ENCODE results near the gene CAMP.
"Not testable (repeated sequence)": the region's sequence is repeated elsewhere in the genome, so short reads cannot be mapped to it uniquely, and the experiment has no call there.

The CAMP gene

DNA sequence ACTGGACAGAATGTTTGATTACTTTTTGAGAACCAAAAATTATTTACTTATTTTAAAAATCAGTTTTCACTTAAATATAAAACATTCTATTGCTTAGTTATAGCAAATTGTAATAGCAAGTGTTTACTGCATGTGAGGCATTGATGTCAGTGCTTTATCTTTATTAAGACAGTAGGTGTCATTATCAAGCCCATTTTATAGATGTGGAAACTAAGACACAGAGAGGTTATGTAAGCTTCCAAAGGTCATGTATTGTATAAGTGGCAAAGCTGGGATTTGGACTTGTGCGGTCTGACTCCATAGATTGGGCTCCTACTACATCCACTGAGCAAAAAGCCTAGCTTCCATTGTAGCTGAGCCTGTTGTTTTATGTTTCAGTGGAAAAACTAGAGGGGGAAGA, 35.2 kb downstream of the CAMP start:
- no peak for DNase-seq (ENCODE audit: low read depth)

DNA sequence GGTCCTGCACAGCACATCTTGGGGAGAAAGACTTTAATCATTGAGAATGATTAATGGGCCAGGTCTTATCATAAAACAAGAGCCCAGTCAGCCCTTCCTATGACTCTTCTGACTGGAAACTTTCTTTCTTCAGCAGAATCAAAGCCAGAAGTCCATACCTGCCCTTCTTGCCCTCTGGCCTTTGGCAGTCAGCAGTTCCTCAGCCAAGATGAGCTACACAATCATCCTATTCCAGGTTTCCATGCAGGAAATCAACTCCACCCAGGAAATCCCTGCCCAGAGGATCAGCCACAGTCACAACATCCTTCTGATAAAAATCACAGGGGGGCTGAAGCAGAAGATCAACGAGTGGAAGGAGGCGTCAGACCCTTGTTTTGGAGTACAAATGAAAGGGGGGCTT, 44.5 kb downstream of the CAMP start:
- DNase-seq (ENCODE audit: low read depth): no peak

DNA sequence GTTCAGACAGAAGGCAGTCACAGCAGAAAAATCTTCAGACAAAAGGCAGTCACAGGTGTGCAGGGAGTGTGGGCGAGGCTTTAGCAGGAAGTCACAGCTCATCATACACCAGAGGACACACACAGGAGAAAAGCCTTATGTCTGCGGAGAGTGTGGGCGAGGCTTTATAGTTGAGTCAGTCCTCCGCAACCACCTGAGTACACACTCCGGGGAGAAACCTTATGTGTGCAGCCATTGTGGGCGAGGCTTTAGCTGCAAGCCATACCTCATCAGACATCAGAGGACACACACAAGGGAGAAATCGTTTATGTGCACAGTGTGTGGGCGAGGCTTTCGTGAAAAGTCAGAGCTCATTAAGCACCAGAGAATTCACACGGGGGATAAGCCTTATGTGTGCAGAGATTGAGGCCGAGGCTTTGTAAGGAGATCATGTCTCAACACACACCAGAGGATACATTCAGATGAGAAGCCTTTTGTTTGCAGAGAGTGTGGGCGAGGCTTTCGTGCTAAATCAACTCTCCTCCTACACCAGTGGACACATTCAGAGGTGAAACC, 45.2 kb downstream of the CAMP start:
- DNase-seq (ENCODE audit: low read depth): no peak

DNA sequence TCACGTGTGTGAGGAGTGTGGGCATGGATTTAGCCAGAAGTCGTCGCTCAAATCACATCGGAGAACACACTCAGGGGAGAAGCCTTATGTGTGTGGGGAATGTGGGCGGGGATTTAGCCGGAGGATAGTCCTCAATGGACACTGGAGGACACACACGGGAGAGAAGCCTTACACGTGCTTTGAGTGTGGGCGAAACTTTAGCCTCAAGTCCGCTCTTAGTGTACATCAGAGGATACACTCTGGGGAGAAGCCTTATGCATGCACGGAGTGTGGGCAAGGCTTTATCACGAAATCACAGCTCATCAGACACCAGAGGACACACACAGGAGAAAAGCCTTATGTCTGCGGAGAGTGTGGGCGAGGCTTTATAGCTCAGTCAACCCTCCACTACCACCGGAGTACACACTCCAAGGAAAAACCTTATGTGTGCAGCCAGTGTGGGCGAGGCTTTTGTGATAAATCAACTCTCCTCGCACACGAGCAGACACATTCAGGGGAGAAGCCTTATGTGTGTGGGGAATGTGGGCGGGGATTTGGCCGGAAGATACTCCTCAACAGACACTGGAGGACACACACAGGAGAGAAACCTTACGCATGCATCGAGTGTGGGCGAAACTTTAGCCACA, 45.8 kb downstream of the CAMP start:
- DNase-seq (ENCODE audit: low read depth): no peak

DNA sequence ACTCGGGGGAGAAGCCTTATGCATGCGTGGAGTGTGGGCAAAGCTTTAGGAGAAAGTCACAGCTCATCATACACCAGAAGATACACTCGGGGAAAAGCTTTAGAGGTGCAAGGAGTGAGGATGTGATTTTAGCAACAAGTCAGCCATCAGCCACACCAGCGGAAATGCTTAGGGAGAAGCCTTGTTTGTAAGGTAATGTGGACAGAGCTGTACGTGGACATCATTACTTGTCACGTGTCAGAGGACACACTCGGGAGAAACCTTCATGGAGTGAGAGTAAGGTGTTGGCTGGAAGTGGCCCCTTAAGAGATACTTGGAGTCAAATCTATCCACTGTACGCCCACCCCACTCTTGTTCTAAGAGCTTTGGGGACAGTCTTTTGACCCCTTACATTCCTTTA, 46.3 kb downstream of the CAMP start:
- no peak for DNase-seq (ENCODE audit: low read depth)

DNA sequence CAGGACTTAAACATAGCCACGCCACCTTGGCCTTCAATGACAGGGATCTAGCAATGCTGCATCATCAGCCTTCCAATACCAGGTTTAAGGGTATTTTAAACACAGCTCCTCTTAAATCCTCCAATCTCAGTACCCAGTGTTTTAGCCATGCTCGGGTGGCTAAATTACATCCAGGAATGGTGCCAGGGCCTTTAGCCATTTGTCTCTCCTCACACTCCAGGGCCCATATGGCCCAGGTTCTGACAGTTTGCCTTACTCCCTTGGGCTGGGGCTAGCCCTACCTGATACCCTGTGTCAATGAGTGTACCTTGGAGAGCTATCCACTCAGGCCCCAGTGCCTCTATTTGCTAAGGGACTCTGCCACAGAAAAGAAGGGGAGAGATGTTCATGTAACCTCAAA, 47.0 kb downstream of the CAMP start:
- DNase-seq (ENCODE audit: low read depth): no peak

DNA sequence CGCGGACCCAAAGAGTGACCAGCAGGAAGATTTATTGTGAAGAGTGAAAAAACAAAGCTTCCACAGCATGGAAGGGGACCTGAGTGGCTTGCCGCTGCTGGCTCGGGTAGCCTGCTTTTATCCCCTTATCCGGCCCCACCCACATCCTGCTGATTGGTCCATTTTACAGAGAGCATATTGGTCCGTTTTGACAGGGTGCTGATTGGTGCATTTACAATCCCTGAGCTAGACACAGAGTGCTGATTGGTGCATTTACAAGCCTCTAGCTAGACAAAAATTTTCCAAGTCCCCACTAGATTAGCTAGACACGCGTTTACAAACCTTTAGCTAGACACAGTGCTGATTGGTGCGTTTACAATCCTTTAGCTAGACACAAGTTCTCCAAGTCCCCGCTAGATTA, 47.9 kb downstream of the CAMP start:
- not testable (repeated sequence) for DNase-seq (ENCODE audit: low read depth)

DNA sequence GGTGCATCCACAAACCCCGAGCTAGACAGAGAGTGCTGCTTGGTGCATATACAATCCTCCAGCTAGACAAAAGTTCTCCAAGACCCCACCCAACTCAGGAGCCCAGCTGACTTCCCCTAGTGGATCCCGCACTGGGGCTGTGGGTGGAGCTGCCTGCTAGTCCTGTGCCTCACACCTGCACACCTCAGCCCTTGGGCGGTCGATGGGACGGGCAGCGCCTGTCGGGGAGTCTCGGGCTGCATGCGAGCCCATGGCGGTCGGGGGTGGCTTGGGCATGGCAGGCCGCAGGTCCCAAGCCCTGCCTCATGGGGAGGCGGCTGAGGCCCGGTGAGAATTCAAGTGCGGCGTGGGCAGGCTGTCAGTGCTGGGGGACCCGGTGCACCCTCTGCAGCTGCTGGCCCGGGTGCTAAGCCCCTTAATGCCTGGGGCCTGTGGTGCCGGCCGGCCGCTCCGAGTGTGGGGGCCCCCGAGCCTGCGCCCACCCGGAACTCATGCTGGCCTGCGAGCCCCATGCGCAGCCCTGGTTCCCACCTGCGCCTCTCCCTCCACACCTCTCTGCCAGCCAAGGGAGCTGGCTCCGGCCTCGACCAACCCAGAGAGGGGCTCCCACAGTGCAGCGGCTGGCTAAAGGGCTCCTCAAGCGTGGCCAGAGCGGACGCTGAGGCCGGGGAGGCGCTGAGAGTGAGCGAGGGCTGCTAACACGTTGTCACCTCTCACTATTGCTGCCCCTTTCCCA, 48.6 kb downstream of the CAMP start:
- DNase-seq (ENCODE audit: low read depth): no peak

DNA sequence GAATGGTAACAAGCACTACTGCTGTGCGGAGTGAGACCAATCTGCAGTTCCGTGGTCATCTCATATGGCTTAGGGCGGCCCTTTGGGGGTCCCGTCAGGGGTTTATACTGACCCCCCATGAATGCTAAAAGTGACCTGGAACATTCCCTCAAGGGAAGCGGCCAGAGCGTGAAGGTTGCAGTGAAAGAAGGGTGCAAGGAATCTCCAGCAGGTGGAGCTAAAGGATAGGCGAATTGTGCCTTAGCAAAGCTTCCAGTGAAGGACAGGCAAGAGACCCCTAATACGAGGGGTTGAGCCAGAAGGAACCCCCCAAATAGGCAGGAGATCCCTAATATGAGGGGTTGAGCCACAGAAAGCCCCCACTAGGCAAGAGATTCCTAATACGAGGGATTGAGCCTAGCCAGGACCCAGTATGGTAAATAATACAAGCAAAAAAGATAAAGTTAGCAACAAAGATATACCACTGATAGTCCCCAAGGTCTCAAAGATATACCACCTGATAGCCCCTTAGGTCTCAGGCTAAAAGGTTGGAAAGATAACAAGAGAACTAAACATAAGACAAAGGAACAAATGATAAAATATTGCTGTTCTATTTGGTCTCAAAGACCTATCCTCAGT, 50.4 kb downstream of the CAMP start:
- DNase-seq (ENCODE audit: low read depth): peak; percentile 34

DNA sequence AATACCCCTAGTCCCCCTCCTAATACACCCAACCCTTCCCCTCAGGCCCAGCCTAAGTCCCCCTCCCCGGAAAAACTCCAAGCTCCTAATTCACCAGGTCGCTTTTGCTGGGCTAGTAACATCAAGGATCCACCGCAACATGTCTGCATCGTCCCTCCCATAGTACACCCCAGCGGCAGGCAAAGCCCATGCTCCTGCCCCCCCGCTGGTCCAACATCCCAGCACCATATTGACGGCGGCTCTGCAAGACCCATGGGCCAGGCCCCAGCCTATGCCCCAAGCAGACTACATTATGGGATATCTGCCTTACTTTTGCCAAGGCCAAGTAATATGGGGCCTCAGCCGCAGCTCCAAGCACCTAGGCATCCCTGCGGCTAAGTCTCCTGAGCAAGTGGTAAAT, 51.2 kb downstream of the CAMP start:
- DNase-seq (ENCODE audit: low read depth): no peak
